ENCODE data around the gene LMO7. TPM values are rescaled to one million over a fixed set of nuclear protein-coding genes. Genes with fewer than 3 reads are reported as not detected.

LMO7 gene
- total RNA-seq, 1 experiment from 2014 or later: 11.8 TPM

DNA sequence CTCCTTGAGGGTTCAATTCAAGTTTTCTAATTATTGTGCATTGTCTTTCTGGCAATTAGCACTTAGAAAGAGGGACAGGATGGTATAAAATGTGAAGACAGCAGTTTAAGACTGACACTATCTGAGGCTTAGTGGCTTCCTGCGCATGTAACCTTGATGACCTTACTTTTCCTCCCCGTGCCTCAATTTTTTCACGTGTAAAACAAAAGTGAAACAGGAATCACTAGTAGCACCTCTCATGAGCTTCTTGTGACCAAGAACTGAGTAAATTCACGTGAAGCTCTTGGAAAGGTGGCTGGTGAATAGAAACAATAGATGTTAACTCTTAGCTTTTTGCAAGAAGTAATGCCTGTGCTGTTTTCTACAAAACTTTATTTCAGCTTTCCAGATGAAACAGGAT, 233.9 kb downstream of the LMO7 start:
- intact Hi-C loops (cut with micrococcal nuclease; ENCODE audit: unreplicated experiment): loop anchor here (2.0 to 5.0 kb wide), 2 partner anchors 175 to 1032 kb away; no protein-coding TSS in a partner anchor
- Histone ChIP-seq H3K27me3 (ENCODE audit: control insufficient read depth, insufficient read depth, low read length) (no peaks in the 10 kb centered on the region), H3K9me3 (ENCODE audit: control insufficient read depth, insufficient read depth, low read depth, low read length) (no peaks in the 10 kb centered on the region), H3K36me3 (ENCODE audit: control insufficient read depth, insufficient read depth, low read length) (no peaks in the 10 kb centered on the region), H3K4me3 (ENCODE audit: low read depth in 2 of 2, low read length in 2 of 2) (no peak overlapping the region), H3K4me1 (ENCODE audit: control insufficient read depth, insufficient read depth, low read length) (no peaks in the 10 kb centered on the region), H3K27ac (ENCODE audit: low read length) (no peak overlapping the region)
- in situ Hi-C loops (cut with HindIII; ENCODE audit: low pct_unique_long_range_greater_than_20kb, low sequenced_read_pairs): no loop called here
- ATAC-seq (no peak), DNase-seq (ENCODE audit: low read depth, low spot score) (no peak)
- no TSS peak for BruUV-seq (replicated peaks)
- ChIA-PET POLR2A (no interaction called here), CTCF (interaction anchor here (0.6 to 1.5 kb wide), 3 partner anchors 37 to 208 kb away, joined by 3 to 7 read pairs (median 4); no protein-coding TSS in a partner anchor)
- TF ChIP-seq SIN3A (IDR thresholded peaks at IDR 0.05; ENCODE audit: borderline replicate concordance, insufficient read depth, low read depth, low read length) (no peak), POLR2AphosphoS5 (IDR thresholded peaks at IDR 0.05; ENCODE audit: low read depth, low read length) (no peak), TCF7L2 (IDR thresholded peaks at IDR 0.05; ENCODE audit: low read depth, low read length) (no peak)
- TF ChIP-seq, protein P1, sequence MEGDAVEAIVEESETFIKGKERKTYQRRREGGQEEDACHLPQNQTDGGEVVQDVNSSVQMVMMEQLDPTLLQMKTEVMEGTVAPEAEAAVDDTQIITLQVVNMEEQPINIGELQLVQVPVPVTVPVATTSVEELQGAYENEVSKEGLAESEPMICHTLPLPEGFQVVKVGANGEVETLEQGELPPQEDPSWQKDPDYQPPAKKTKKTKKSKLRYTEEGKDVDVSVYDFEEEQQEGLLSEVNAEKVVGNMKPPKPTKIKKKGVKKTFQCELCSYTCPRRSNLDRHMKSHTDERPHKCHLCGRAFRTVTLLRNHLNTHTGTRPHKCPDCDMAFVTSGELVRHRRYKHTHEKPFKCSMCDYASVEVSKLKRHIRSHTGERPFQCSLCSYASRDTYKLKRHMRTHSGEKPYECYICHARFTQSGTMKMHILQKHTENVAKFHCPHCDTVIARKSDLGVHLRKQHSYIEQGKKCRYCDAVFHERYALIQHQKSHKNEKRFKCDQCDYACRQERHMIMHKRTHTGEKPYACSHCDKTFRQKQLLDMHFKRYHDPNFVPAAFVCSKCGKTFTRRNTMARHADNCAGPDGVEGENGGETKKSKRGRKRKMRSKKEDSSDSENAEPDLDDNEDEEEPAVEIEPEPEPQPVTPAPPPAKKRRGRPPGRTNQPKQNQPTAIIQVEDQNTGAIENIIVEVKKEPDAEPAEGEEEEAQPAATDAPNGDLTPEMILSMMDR (IDR thresholded peaks at IDR 0.05): no peak
- TF ChIP-seq, protein P2, sequence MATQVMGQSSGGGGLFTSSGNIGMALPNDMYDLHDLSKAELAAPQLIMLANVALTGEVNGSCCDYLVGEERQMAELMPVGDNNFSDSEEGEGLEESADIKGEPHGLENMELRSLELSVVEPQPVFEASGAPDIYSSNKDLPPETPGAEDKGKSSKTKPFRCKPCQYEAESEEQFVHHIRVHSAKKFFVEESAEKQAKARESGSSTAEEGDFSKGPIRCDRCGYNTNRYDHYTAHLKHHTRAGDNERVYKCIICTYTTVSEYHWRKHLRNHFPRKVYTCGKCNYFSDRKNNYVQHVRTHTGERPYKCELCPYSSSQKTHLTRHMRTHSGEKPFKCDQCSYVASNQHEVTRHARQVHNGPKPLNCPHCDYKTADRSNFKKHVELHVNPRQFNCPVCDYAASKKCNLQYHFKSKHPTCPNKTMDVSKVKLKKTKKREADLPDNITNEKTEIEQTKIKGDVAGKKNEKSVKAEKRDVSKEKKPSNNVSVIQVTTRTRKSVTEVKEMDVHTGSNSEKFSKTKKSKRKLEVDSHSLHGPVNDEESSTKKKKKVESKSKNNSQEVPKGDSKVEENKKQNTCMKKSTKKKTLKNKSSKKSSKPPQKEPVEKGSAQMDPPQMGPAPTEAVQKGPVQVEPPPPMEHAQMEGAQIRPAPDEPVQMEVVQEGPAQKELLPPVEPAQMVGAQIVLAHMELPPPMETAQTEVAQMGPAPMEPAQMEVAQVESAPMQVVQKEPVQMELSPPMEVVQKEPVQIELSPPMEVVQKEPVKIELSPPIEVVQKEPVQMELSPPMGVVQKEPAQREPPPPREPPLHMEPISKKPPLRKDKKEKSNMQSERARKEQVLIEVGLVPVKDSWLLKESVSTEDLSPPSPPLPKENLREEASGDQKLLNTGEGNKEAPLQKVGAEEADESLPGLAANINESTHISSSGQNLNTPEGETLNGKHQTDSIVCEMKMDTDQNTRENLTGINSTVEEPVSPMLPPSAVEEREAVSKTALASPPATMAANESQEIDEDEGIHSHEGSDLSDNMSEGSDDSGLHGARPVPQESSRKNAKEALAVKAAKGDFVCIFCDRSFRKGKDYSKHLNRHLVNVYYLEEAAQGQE (IDR thresholded peaks at IDR 0.05; ENCODE audit: insufficient read depth in 1 of 2, low read depth in 2 of 2, low read length in 1 of 2): no peak

DNA sequence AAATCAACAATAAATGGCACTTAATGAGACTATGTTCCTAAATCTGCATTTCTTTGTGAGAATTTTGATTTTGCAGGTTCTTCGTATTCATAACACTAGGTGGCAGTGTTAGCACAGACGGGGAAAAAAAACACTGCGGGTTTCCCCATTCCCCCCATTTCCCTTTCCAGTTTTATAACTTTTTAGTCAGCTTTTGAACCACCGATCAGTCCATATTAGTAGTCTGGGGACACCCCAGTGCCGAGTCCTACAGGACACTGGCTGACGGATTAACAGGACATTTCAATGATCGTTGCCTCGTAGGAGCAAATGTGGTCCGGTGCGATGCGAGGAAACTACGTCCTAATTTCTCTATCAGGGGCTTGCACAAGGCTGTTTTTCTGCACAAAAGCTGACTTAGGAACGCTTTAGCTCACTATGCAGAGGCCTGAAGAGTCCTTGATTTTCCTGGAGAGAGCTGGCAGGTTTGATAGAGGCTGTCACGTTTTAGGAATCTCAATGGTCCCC, 234.3 kb downstream of the LMO7 start:
- H3K9me3 ChIP-seq (ENCODE audit: control insufficient read depth, insufficient read depth, low read depth, low read length): no peaks in the 10 kb centered on the region
- H3K4me3 ChIP-seq (ENCODE audit: low read depth in 2 of 2, low read length in 2 of 2): peak overlapping the region; percentile 44 to 65
- ChIA-PET POLR2A (no interaction called here), CTCF (interaction anchor here (0.7 to 1.5 kb wide), 2 partner anchors 175 to 208 kb away, joined by 3 to 4 read pairs; no protein-coding TSS in a partner anchor)
- H3K4me1 ChIP-seq (ENCODE audit: control insufficient read depth, insufficient read depth, low read length): no peaks in the 10 kb centered on the region
- intact Hi-C loops (cut with micrococcal nuclease; ENCODE audit: unreplicated experiment): loop anchor here (2.0 to 5.0 kb wide), 2 partner anchors 176 to 1032 kb away; no protein-coding TSS in a partner anchor
- H3K36me3 ChIP-seq (ENCODE audit: control insufficient read depth, insufficient read depth, low read length): no peaks in the 10 kb centered on the region
- no peak overlapping the region for H3K27ac ChIP-seq (ENCODE audit: low read length)
- in situ Hi-C loops (cut with HindIII; ENCODE audit: low pct_unique_long_range_greater_than_20kb, low sequenced_read_pairs): no loop called here
- ATAC-seq (0 out of 2 replicates have a peak, but pooled peaks have one; percentile 48), DNase-seq (ENCODE audit: low read depth, low spot score) (peak; percentile 13)
- BruUV-seq (replicated peaks): no TSS peak
- TF ChIP-seq, protein P1 (IDR thresholded peaks at IDR 0.05): peak; percentile 81
- TF ChIP-seq, protein P2 (IDR thresholded peaks at IDR 0.05; ENCODE audit: insufficient read depth in 1 of 2, low read depth in 2 of 2, low read length in 1 of 2): no peak
- H3K27me3 ChIP-seq (ENCODE audit: control insufficient read depth, insufficient read depth, low read length): no peaks in the 10 kb centered on the region

All from Panc1 (cell line).